ENCODE results near the gene NDUFS7. TPM values are rescaled to one million over a fixed set of nuclear protein-coding genes. Genes with fewer than 3 reads are reported as not detected.

The NDUFS7 gene
- total RNA-seq, 1 donor from 2014 or later, result 109 TPM

DNA sequence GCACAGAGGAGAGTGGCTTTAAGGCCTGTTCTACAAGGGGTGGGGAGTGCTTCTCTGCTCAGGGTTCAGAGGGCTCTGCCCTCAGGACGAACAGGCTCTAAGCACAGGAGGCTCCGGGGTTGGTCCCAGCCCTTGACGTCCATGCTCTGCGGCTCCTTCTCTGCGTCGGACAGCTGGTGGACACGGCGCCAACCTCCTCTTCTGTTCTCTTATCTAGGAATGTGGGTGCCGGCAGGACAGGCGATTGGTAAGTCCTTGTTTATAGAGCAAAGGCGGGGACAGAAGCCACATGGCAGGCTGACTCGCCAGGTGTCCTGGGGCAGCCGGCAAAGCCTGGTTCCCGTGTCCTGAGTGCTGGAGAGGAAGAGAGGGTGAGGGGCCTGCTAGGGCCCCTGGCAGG lies 46.0 kb downstream of the NDUFS7 start:
- TF ChIP-seq CTCF (IDR thresholded peaks at IDR 0.05; ENCODE audit: insufficient read depth, low read length, severe bottlenecking), result no peak
- FAIRE-seq (no peak), DNase-seq (ENCODE audit: low read depth) (no peak)
- H3K4me3 ChIP-seq (ENCODE audit: low read depth, low read length), result no peak overlapping the region
- H3K27me3 ChIP-seq (ENCODE audit: control insufficient read depth, insufficient read depth, low read length), result no peaks in the 10 kb centered on the region
- peaks cover 60% of the 10 kb centered on the region for H3K36me3 ChIP-seq (ENCODE audit: control insufficient read depth, insufficient read depth, low read length)

GRCh38 chr19:1430246-1430645 lies 46.5 kb downstream of the NDUFS7 start:
- Histone ChIP-seq H3K27me3 (ENCODE audit: control insufficient read depth, insufficient read depth, low read length) (no peaks in the 10 kb centered on the region), H3K36me3 (ENCODE audit: control insufficient read depth, insufficient read depth, low read length) (peaks cover 57% of the 10 kb centered on the region), H3K4me3 (ENCODE audit: low read depth, low read length) (no peak overlapping the region)
- FAIRE-seq, result no peak
- DNase-seq (ENCODE audit: low read depth), result no peak
- no peak for TF ChIP-seq CTCF (IDR thresholded peaks at IDR 0.05; ENCODE audit: insufficient read depth, low read length, severe bottlenecking)

GRCh38 chr19:1431759-1432506 lies 48.2 kb downstream of the NDUFS7 start:
- TF ChIP-seq CTCF (IDR thresholded peaks at IDR 0.05; ENCODE audit: insufficient read depth, low read length, severe bottlenecking), result no peak
- H3K27me3 ChIP-seq (ENCODE audit: control insufficient read depth, insufficient read depth, low read length), result no peaks in the 10 kb centered on the region
- DNase-seq (ENCODE audit: low read depth) (no peak), FAIRE-seq (no peak)
- H3K4me3 ChIP-seq (ENCODE audit: low read depth, low read length), result no peak overlapping the region
- peaks cover 48% of the 10 kb centered on the region for H3K36me3 ChIP-seq (ENCODE audit: control insufficient read depth, insufficient read depth, low read length)

- TF ChIP-seq CTCF (IDR thresholded peaks at IDR 0.05; ENCODE audit: insufficient read depth, low read length, severe bottlenecking), result no peak
- H3K36me3 ChIP-seq (ENCODE audit: control insufficient read depth, insufficient read depth, low read length), result peaks cover 43% of the 10 kb centered on the region
- H3K4me3 ChIP-seq (ENCODE audit: low read depth, low read length), result no peak overlapping the region
- no peak for DNase-seq (ENCODE audit: low read depth)
- FAIRE-seq, result no peak
- no peaks in the 10 kb centered on the region for H3K27me3 ChIP-seq (ENCODE audit: control insufficient read depth, insufficient read depth, low read length)
Observed at GRCh38 chr19:1432507-1432887, 48.8 kb downstream of the NDUFS7 start.

- H3K27me3 ChIP-seq (ENCODE audit: control insufficient read depth, insufficient read depth, low read length), result no peaks in the 10 kb centered on the region
- FAIRE-seq, result no peak
- peaks cover 39% of the 10 kb centered on the region for H3K36me3 ChIP-seq (ENCODE audit: control insufficient read depth, insufficient read depth, low read length)
- DNase-seq (ENCODE audit: low read depth), result no peak
- no peak for TF ChIP-seq CTCF (IDR thresholded peaks at IDR 0.05; ENCODE audit: insufficient read depth, low read length, severe bottlenecking)
- no peak overlapping the region for H3K4me3 ChIP-seq (ENCODE audit: low read depth, low read length)
Observed at GRCh38 chr19:1433119-1434039, 49.7 kb downstream of the NDUFS7 start.

Measured in bronchial epithelial cell (primary cell).